ENCODE measurements around the gene CBX5.
"Not testable (repeated sequence)": the region's sequence is repeated elsewhere in the genome, so short reads cannot be mapped to it uniquely, and the experiment has no call there.

The CBX5 gene

DNA sequence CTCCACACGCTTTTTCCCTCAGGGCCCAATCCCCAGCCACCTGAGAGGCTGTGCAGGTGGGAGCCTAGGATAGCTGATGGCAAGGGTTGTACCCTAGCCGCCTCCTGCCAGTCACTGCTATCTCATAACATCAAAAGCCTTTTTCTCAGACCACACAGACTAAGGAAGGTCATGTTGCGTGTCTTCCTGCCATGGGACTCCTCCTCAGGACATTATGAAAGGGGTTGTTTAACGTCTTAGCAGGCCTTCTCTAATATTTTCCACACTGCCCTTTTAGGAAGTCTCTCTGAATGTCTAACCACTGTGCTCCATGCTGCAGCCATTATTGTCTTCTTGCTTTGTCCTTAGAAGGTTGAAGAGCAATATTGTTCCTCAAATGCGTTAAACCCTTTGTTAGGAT, 83.5 kb downstream of the CBX5 start:
- DNase-seq: no peak

GRCh38 chr12:54195737-54196347, 84.1 kb downstream of the CBX5 start:
- DNase-seq: peak; percentile 63

DNA sequence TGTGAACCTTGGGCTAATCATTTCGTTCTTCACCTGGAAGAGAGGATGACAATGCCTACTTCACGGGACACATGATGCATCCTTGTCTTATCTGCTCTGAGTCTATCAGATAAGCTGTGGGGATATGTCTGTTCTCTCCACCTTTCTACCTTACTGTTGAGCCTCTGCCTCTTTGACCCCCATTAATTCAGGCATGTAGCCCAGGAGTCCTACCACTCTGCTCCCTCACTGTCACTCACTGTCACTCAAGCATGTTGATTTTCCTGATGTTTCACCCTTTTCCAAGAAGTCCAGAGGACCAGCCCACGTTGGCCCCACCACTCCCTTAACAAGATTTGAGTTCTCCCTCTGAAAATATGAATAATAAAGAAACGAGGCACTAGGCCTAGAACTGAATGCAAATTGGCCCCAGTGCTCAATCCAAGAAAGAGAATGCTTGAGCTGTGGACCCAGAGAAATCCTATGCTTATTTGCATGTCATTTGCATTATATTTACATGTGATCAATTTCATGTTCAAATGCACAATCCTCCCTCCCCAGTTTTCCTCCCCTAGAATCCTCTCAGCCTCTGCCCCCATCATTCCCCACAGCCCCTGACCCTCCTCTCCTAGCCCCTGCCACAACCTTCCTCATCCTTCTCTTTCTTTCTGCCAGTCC, 84.7 kb downstream of the CBX5 start:
- DNase-seq: no peak

DNA sequence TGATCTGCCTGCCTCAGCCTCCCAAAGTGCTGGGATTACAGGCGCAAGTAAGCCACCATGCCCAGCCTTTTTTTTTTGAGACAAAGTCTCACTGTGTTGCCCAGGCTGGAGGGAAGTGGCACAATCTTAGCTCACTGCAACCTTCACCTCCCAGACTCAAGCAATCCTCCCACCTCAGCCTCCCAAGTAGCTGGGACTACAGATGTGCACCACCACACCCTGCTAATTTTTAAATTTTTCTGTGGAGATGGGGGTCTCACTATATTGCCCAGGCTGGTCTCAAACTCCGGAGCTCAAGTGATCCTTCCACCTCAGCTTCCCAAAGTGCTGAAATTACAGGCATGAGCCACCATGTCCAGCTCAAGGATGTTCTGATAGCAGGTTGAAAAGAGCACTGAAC, 85.3 kb downstream of the CBX5 start:
- DNase-seq: not testable (repeated sequence)

DNA sequence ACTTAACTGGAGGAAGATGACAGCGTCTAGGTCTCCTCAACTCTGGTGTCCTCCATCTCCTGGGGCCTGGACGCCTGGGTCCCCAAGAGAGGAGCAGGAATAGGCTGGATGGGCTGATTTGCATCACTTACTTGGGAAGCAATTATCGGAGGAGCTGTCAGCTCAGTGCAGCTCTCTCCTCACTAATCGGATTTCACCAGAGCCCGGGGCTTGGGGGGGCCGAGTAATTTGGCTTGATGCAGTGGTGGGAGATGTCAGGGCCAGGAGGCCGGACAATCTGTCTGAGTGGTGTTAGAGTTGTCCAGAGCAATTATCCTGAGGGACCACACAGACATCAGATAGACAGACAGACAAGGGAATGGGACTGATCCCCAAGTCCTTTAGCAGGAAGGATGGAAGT, 86.5 kb downstream of the CBX5 start:
- DNase-seq: no peak

DNA sequence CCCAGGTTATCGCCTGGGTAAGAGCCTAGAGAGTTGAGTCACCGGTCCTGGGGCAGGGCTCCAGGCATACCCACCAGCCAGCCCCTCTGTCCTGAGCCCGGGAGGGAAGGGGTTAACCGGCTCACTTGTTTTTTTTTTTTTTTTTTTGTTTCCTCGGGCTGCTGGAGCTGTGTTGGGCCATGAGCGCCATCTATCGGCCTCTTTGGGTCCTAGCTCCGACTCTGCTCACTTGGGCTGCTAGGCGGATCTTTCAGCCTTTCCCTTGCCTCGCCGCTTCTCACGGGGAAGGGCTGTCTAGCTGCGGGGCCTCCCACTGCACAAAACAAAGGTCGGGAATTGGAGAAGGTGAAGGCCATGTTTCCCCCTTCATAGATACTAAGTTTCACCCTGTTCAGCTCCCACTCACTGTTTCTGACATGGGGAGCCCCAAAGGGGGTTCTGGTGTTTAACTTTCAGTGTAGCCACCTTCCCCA, 88.3 kb downstream of the CBX5 start:
- DNase-seq: peak; percentile 96

- no peak for DNase-seq
These were observed 88.8 kb downstream of the CBX5 start for GRCh38 chr12:54191126-54191525.

GRCh38 chr12:54189198-54189539, 90.8 kb downstream of the CBX5 start:
- DNase-seq: no peak

GRCh38 chr12:54187075-54187474, 92.8 kb downstream of the CBX5 start:
- no peak for DNase-seq

- DNase-seq: no peak
These were observed 94.0 kb downstream of the CBX5 start for GRCh38 chr12:54185919-54186318.

DNA sequence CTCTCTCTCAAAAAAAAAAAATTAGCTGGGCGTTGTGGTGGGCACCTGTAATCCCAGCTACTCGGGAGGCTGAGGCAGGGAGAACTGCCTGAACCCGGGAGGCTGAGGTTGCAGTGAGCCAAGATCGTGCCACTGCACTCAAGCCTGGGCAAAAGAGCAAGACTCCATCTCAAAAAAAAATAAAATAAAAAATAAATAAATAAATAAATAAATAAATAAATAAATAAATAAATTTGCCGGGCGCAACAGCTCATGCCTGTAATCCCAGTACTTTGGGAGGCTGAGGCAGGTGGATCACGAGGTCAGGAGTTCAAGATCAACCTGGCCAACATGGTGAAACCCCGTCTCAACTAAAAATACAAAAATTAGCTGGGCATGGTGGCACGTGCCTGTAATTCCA, 94.6 kb downstream of the CBX5 start:
- DNase-seq: not testable (repeated sequence)

GRCh38 chr12:54184024-54184805, 95.7 kb downstream of the CBX5 start:
- DNase-seq: no peak

DNA sequence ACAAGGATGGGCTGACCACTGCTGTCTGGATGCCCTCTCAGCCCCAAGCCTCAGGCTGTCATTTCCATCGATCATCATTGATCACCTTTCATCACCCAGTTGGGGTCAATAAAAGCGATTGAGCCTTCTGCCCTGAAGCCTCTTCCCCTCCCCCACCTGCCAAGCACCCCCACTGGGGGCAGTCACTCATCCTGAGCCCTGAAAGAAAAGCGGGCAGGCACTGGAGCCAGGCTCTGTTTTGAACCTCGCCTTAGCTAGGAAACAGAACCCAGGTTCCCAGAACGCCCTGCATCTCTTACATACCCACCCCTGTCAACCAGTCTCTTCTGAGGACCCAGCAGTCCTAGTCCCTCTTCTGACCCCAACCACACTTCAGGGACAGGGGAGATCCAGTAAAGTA, 96.9 kb downstream of the CBX5 start:
- peak; percentile 35 for DNase-seq

GRCh38 chr12:54182086-54182485, 97.8 kb downstream of the CBX5 start:
- no peak for DNase-seq

All from eye (tissue), 1 donor.